NCI-H2171 treated with DMSO at 0.1 percent for 48 hours (cell line): ENCODE data around the gene ASPSCR1.

Source experiments
- DNase-seq: peaks from one replicate; lab custom pipeline; 2025; lab: John Stamatoyannopoulos, UW

Gene ASPSCR1

GRCh38 chr17:81999587-81999975 lies 22.2 kb downstream of the ASPSCR1 start:
- DNase-seq, result no peak

GRCh38 chr17:81999976-82000802 lies 22.8 kb downstream of the ASPSCR1 start:
- DNase-seq, result no peak

- DNase-seq, result peak; percentile 74
Measured at GRCh38 chr17:82000803-82001570, 23.6 kb downstream of the ASPSCR1 start.

GRCh38 chr17:82001571-82002056 lies 24.2 kb downstream of the ASPSCR1 start:
- DNase-seq, result peak; percentile 50

GRCh38 chr17:82003411-82004381 lies 26.3 kb downstream of the ASPSCR1 start:
- DNase-seq, result no peak

GRCh38 chr17:82004517-82005455 lies 27.4 kb downstream of the ASPSCR1 start:
- no peak for DNase-seq

GRCh38 chr17:82005701-82006348 lies 28.4 kb downstream of the ASPSCR1 start:
- DNase-seq, result no peak

- no peak for DNase-seq
Measured at GRCh38 chr17:82006468-82007227, 29.2 kb downstream of the ASPSCR1 start.

GRCh38 chr17:82007228-82007494 lies 29.7 kb downstream of the ASPSCR1 start:
- DNase-seq, result no peak

GRCh38 chr17:82007495-82008257 lies 30.2 kb downstream of the ASPSCR1 start:
- DNase-seq, result no peak

GRCh38 chr17:82008258-82008940 lies 31.0 kb downstream of the ASPSCR1 start:
- no peak for DNase-seq

GRCh38 chr17:82008941-82009405 lies 31.5 kb downstream of the ASPSCR1 start:
- DNase-seq, result no peak

- no peak for DNase-seq
Measured at GRCh38 chr17:82009413-82009812, 32.0 kb downstream of the ASPSCR1 start.

GRCh38 chr17:82010575-82011525 lies 33.4 kb downstream of the ASPSCR1 start:
- no peak for DNase-seq

GRCh38 chr17:82011617-82012187 lies 34.3 kb downstream of the ASPSCR1 start:
- no peak for DNase-seq

- DNase-seq, result no peak
Measured at GRCh38 chr17:82012261-82012639, 34.8 kb downstream of the ASPSCR1 start.
